Upper lobe of right lung (tissue), 1 donor: ENCODE data around the gene ATP6V1G3. TPM values are rescaled to one million over a fixed set of nuclear protein-coding genes. Genes with fewer than 3 reads are reported as not detected.

Experiments
- ATAC-seq: fragments of 200-7000 bp; cut with Tn5 transposase; one replicate; pipeline ENCODE4 v1.9.1; 2020; ENCODE audit warnings: mild to moderate bottlenecking, moderate library complexity
- DNase-seq: peaks from one replicate; pipeline ENCODE4 v3.0.0-alpha.2; 2020
- H3K27ac ChIP-seq: fragments of 200-600 bp; one replicate; pipeline ENCODE4 v1.8.0; 2022
- H3K27me3 ChIP-seq: fragments of 200-600 bp; one replicate; pipeline ENCODE4 v1.8.0; 2022; ENCODE audit warnings: mild to moderate bottlenecking
- H3K36me3 ChIP-seq: fragments of 200-600 bp; one replicate; pipeline ENCODE4 v1.8.0; 2022
- H3K4me1 ChIP-seq: fragments of 200-600 bp; one replicate; pipeline ENCODE4 v1.8.0; 2022
- H3K4me3 ChIP-seq: fragments of 200-600 bp; one replicate; pipeline ENCODE4 v1.8.0; 2022; ENCODE audit warnings: mild to moderate bottlenecking
- H3K9me3 ChIP-seq: fragments of 200-600 bp; one replicate; pipeline ENCODE4 v1.8.0; 2022
- CTCF ChIP-seq: fragments of 200-600 bp; IDR thresholded peaks from one replicate; pipeline ENCODE4 v1.8.0; 2022; ENCODE audit warnings: antibody characterized with exemption
- intact Hi-C: fragments of 100-400 bp; cut with DNase I; formaldehyde crosslinking; loops from one replicate; pipeline ENCODE4 v1.11.0; 2022
- total RNA-seq: library from RNA; stranded (reverse); fragmentation: NEBNext Ultra II Directional; extraction: Animal tissue kit (Norgen Biotek cat#: 25700); gene quantifications from one replicate; pipeline ENCODE4 v1.2.1, GENCODE V29; 2021
- donor health status: DM: no; HTN: yes; CAD: no; lungs with severe emphysema.

Gene ATP6V1G3
- total RNA-seq, 1 donor from 2014 or later, result not detected

GRCh38 chr1:198498881-198499280 is 41.6 kb downstream of the ATP6V1G3 start:
- H3K27me3 ChIP-seq, result no peaks in the 10 kb centered on the region
- no peaks in the 10 kb centered on the region for H3K4me1 ChIP-seq
- DNase-seq (no peak), ATAC-seq (peak; percentile 68)
- TF ChIP-seq CTCF, result no peak
- no peak overlapping the region for H3K27ac ChIP-seq
- H3K4me3 ChIP-seq, result no peak overlapping the region
- H3K9me3 ChIP-seq, result no peaks in the 10 kb centered on the region
- intact Hi-C loops, result no loop called here
- no peaks in the 10 kb centered on the region for H3K36me3 ChIP-seq

GRCh38 chr1:198498103-198498385 is 42.4 kb downstream of the ATP6V1G3 start:
- H3K4me1 ChIP-seq, result no peaks in the 10 kb centered on the region
- no peaks in the 10 kb centered on the region for H3K36me3 ChIP-seq
- H3K27ac ChIP-seq, result no peak overlapping the region
- DNase-seq, result no peak
- intact Hi-C loops, result no loop called here
- no peak for TF ChIP-seq CTCF
- H3K27me3 ChIP-seq, result no peaks in the 10 kb centered on the region
- no peak for ATAC-seq
- no peak overlapping the region for H3K4me3 ChIP-seq
- no peaks in the 10 kb centered on the region for H3K9me3 ChIP-seq

- TF ChIP-seq CTCF, result no peak
- DNase-seq (no peak), ATAC-seq (peak; percentile 71)
- Histone ChIP-seq H3K4me3 (no peak overlapping the region), H3K4me1 (no peaks in the 10 kb centered on the region), H3K27ac (no peak overlapping the region), H3K27me3 (no peaks in the 10 kb centered on the region), H3K36me3 (no peaks in the 10 kb centered on the region), H3K9me3 (no peaks in the 10 kb centered on the region)
- intact Hi-C loops, result no loop called here
These were observed 43.0 kb downstream of the ATP6V1G3 start for GRCh38 chr1:198497326-198498102.

- no peak for ATAC-seq
- Histone ChIP-seq H3K36me3 (no peaks in the 10 kb centered on the region), H3K27me3 (no peaks in the 10 kb centered on the region), H3K27ac (no peak overlapping the region), H3K4me3 (no peak overlapping the region), H3K4me1 (no peaks in the 10 kb centered on the region), H3K9me3 (no peaks in the 10 kb centered on the region)
- TF ChIP-seq CTCF, result no peak
- intact Hi-C loops, result no loop called here
- DNase-seq, result no peak
These were observed 44.0 kb downstream of the ATP6V1G3 start for GRCh38 chr1:198496216-198497143.

GRCh38 chr1:198495631-198496030 is 44.8 kb downstream of the ATP6V1G3 start:
- H3K4me3 ChIP-seq, result no peak overlapping the region
- H3K9me3 ChIP-seq, result no peaks in the 10 kb centered on the region
- intact Hi-C loops, result no loop called here
- ATAC-seq, result no peak
- DNase-seq, result no peak
- TF ChIP-seq CTCF, result no peak
- no peaks in the 10 kb centered on the region for H3K4me1 ChIP-seq
- H3K27ac ChIP-seq, result no peak overlapping the region
- no peaks in the 10 kb centered on the region for H3K27me3 ChIP-seq
- no peaks in the 10 kb centered on the region for H3K36me3 ChIP-seq
